22Rv1 (cell line): Measurements from ENCODE around the gene CYLD.

Experiments used
- ZFX ChIP-seq: fragments of 450-650 bp; IDR thresholded peaks from 2 replicates; pipeline ENCODE4 v1.6.1; 2017; ENCODE audit warnings: antibody characterized with exemption, borderline replicate concordance
- TF ChIP-seq, protein P1 (sequence below): fragments of 450-650 bp; IDR thresholded peaks from 2 replicates; pipeline ENCODE4 v1.5.1; 2017; ENCODE audit warnings: mild to moderate bottlenecking

DNA sequence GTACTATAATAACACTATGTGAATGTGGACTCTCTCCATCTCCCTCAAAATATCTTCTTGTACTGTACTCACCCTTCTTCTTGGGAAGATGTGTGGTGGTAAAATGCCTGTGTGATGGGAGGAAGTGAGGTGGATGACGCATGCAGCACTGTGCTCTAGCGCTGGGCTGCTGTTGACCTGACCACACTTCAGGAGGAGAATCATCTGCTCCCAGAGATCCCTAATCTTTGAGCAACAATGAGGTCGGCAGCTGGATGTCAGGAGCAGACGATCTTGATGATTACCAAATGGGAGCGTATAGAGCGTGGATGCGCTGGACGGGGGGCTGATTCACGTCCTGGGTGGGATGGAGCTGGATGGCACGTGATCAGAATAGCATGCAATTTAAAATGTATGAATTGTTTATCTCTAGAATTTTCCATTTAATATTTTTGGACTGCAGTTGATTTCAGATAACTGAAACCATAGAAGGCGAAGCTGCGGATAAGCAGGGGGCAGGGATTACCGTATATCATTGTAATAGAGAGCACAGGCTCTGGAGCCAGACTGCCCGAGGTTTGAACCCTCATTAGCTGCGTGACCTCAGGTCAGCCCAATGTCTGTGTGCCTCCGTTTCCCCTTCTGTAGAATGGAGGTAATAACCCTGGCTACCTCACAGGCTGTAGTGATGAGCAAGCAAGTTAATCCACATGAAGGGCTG lies 23.7 kb upstream of the CYLD start:
- TF ChIP-seq, protein P1, sequence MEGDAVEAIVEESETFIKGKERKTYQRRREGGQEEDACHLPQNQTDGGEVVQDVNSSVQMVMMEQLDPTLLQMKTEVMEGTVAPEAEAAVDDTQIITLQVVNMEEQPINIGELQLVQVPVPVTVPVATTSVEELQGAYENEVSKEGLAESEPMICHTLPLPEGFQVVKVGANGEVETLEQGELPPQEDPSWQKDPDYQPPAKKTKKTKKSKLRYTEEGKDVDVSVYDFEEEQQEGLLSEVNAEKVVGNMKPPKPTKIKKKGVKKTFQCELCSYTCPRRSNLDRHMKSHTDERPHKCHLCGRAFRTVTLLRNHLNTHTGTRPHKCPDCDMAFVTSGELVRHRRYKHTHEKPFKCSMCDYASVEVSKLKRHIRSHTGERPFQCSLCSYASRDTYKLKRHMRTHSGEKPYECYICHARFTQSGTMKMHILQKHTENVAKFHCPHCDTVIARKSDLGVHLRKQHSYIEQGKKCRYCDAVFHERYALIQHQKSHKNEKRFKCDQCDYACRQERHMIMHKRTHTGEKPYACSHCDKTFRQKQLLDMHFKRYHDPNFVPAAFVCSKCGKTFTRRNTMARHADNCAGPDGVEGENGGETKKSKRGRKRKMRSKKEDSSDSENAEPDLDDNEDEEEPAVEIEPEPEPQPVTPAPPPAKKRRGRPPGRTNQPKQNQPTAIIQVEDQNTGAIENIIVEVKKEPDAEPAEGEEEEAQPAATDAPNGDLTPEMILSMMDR, result no peak
- no peak for TF ChIP-seq ZFX
